HG02943 (cell line): Measurements from ENCODE around the gene KIF14.
"Not testable (repeated sequence)": the region's sequence is repeated elsewhere in the genome, so short reads cannot be mapped to it uniquely, and the experiment has no call there.

Experiments used
- ATAC-seq: cut with Tn5 transposase; IDR thresholded peaks from one replicate; pipeline ENCODE4 v1.9.1; 2021; ENCODE audit warnings: mild to moderate bottlenecking, low read depth, moderate library complexity; ENCODE audit not compliant: unreplicated experiment

Gene KIF14

GRCh38 chr1:200634261-200635122 is 13.9 kb upstream of the KIF14 start:
- no peak for ATAC-seq

GRCh38 chr1:200631375-200631774 is 10.8 kb upstream of the KIF14 start:
- no peak for ATAC-seq

GRCh38 chr1:200630515-200630899 is 10.0 kb upstream of the KIF14 start:
- ATAC-seq: not testable (repeated sequence)

GRCh38 chr1:200629876-200630514 is 9.4 kb upstream of the KIF14 start:
- ATAC-seq: no peak

- peak; percentile 58 for ATAC-seq
Measured at GRCh38 chr1:200628223-200628881, 7.8 kb upstream of the KIF14 start.

GRCh38 chr1:200627575-200628222 is 7.1 kb upstream of the KIF14 start:
- no peak for ATAC-seq

- ATAC-seq: no peak
Measured at GRCh38 chr1:200626853-200627534, 6.4 kb upstream of the KIF14 start.

GRCh38 chr1:200625381-200625824 is 4.9 kb upstream of the KIF14 start:
- no peak for ATAC-seq

- ATAC-seq: no peak
Measured at GRCh38 chr1:200624679-200625335, 4.3 kb upstream of the KIF14 start.

GRCh38 chr1:200619894-200620272 is 668 bp downstream of the KIF14 start:
- ATAC-seq: no peak

- ATAC-seq: no peak
Measured at GRCh38 chr1:200610846-200611245, 9.7 kb downstream of the KIF14 start.

GRCh38 chr1:200602632-200603031 is 17.9 kb downstream of the KIF14 start:
- no peak for ATAC-seq

- no peak for ATAC-seq
Measured at GRCh38 chr1:200590001-200590400, 30.6 kb downstream of the KIF14 start.

GRCh38 chr1:200588698-200589097 is 31.9 kb downstream of the KIF14 start:
- ATAC-seq: no peak

GRCh38 chr1:200564319-200564718 is 56.2 kb downstream of the KIF14 start:
- no peak for ATAC-seq

- ATAC-seq: no peak
Measured at GRCh38 chr1:200561856-200562214, 58.7 kb downstream of the KIF14 start.

- ATAC-seq: no peak
Measured at GRCh38 chr1:200558866-200559459, 61.6 kb downstream of the KIF14 start.

- ATAC-seq: no peak
Measured at GRCh38 chr1:200556002-200556401, 64.5 kb downstream of the KIF14 start.

GRCh38 chr1:200552737-200553136 is 67.8 kb downstream of the KIF14 start:
- not testable (repeated sequence) for ATAC-seq
